HepG2 (cell line): ENCODE data around the gene MRPL42. TPM values are rescaled to one million over a fixed set of nuclear protein-coding genes. Genes with fewer than 3 reads are reported as not detected.
A peak's percentile ranks its signal among the peaks of the same experiment; 100 is the strongest.

Experiments used
- AFF4 ChIP-seq: sonication (generic); formaldehyde crosslinking; IDR thresholded peaks from 2 replicates; pipeline ENCODE4 v1.4.0; 2020; ENCODE audit warnings: missing genetic modification reagents
- AKAP8 ChIP-seq: sonication (generic); formaldehyde crosslinking; IDR thresholded peaks from 2 replicates; pipeline ENCODE4 v1.5.1; 2020; ENCODE audit warnings: mild to moderate bottlenecking, missing genetic modification reagents
- ATRX ChIP-seq: sonication (generic); formaldehyde crosslinking; IDR thresholded peaks from 2 replicates; pipeline ENCODE4 v1.4.0; 2020; ENCODE audit warnings: missing genetic modification reagents, borderline replicate concordance
- BHLHE40 ChIP-seq: IDR thresholded peaks from 2 replicates; pipeline ENCODE4 v1.6.1; 2011; ENCODE audit warnings: low read length, improper control_type of control experiment
- BRD4 ChIP-seq: sonication (generic); formaldehyde crosslinking; IDR thresholded peaks from 2 replicates; pipeline ENCODE4 v1.4.0; 2020; ENCODE audit warnings: missing genetic modification reagents
- FOSL2 ChIP-seq: sonication (generic); formaldehyde crosslinking; IDR thresholded peaks from 2 replicates; pipeline ENCODE4 v1.4.0; 2020; ENCODE audit warnings: missing genetic modification reagents
- GFI1 ChIP-seq: sonication (generic); formaldehyde crosslinking; IDR thresholded peaks from 2 replicates; pipeline ENCODE4 v1.5.0; 2020; ENCODE audit warnings: missing genetic modification reagents, mild to moderate bottlenecking, borderline replicate concordance
- JUNB ChIP-seq: sonication (generic); formaldehyde crosslinking; IDR thresholded peaks from 2 replicates; pipeline ENCODE4 v1.8.0; 2022; ENCODE audit warnings: missing genetic modification reagents, mild to moderate bottlenecking, borderline replicate concordance
- KAT8 ChIP-seq: IDR thresholded peaks from 2 replicates; pipeline ENCODE4 v1.6.1; 2016; ENCODE audit warnings: missing genetic modification reagents, missing compliant biosample characterization
- KDM5B ChIP-seq: sonication (generic); formaldehyde crosslinking; IDR thresholded peaks from 2 replicates; pipeline ENCODE4 v1.4.0; 2020; ENCODE audit warnings: missing genetic modification reagents, mild to moderate bottlenecking, borderline replicate concordance
- KDM6A ChIP-seq: IDR thresholded peaks from 2 replicates; pipeline ENCODE4 v1.6.1; 2016; ENCODE audit warnings: low read depth
- MEF2D ChIP-seq: sonication (generic); formaldehyde crosslinking; IDR thresholded peaks from 2 replicates; pipeline ENCODE4 v1.5.1; 2020; ENCODE audit warnings: mild to moderate bottlenecking, missing genetic modification reagents
- MLX ChIP-seq: IDR thresholded peaks from 2 replicates; pipeline ENCODE4 v1.6.1; 2016
- SAFB2 ChIP-seq: sonication (generic); formaldehyde crosslinking; IDR thresholded peaks from 2 replicates; pipeline ENCODE4 v1.5.1; 2020; ENCODE audit warnings: missing genetic modification reagents, low read depth, mild to moderate bottlenecking, borderline replicate concordance
- YY1 ChIP-seq: IDR thresholded peaks from 2 replicates; pipeline ENCODE4 v1.6.1; 2011; ENCODE audit warnings: low read length, low read depth, moderate library complexity, mild to moderate bottlenecking; ENCODE audit not compliant: insufficient read depth, insufficient replicate concordance
- ZBTB2 ChIP-seq: sonication (generic); formaldehyde crosslinking; IDR thresholded peaks from 2 replicates; pipeline ENCODE4 v1.8.0; 2022; ENCODE audit warnings: low read depth, missing genetic modification reagents
- ZNF24 ChIP-seq: fragments of 450-650 bp; IDR thresholded peaks from 2 replicates; pipeline ENCODE4 v1.6.1; 2017; ENCODE audit warnings: antibody characterized with exemption, mild to moderate bottlenecking
- ZNF251 ChIP-seq: sonication (generic); formaldehyde crosslinking; IDR thresholded peaks from 2 replicates; pipeline ENCODE4 v1.9.0; 2021; ENCODE audit warnings: mild to moderate bottlenecking, missing genetic modification reagents
- ZNF414 ChIP-seq: sonication (generic); formaldehyde crosslinking; IDR thresholded peaks from 2 replicates; pipeline ENCODE4 v1.5.0; 2020; ENCODE audit warnings: missing genetic modification reagents
- ZNF446 ChIP-seq: sonication (generic); formaldehyde crosslinking; IDR thresholded peaks from 2 replicates; pipeline ENCODE4 v1.5.0; 2020; ENCODE audit warnings: mild to moderate bottlenecking, missing genetic modification reagents
- ZNF501 ChIP-seq: sonication (generic); formaldehyde crosslinking; IDR thresholded peaks from 2 replicates; pipeline ENCODE4 v1.5.1; 2020; ENCODE audit warnings: mild to moderate bottlenecking, moderate library complexity, missing genetic modification reagents
- ZNF563 ChIP-seq: sonication (generic); formaldehyde crosslinking; IDR thresholded peaks from 2 replicates; pipeline ENCODE4 v1.8.0; 2022; ENCODE audit warnings: mild to moderate bottlenecking, moderate library complexity, missing genetic modification reagents
- ZNF7 ChIP-seq: IDR thresholded peaks from 2 replicates; pipeline ENCODE4 v1.6.1; 2016; ENCODE audit warnings: missing biosample characterization, missing genetic modification reagents
- ZNF740 ChIP-seq: sonication (generic); formaldehyde crosslinking; IDR thresholded peaks from 2 replicates; pipeline ENCODE4 v1.4.0; 2020; ENCODE audit warnings: missing genetic modification reagents
- ZSCAN21 ChIP-seq: sonication (generic); formaldehyde crosslinking; IDR thresholded peaks from 2 replicates; pipeline ENCODE4 v1.8.0; 2022; ENCODE audit warnings: mild to moderate bottlenecking, missing genetic modification reagents, moderate library complexity, borderline replicate concordance
- polyA plus RNA-seq, 8 experiments: library from polyadenylated mRNA; depleted of rRNA in 3 of 8; stranded (reverse) in 7 of 8; unstranded in 1 of 8; fragments of >200 nt; fragmentation: Illumina TruSeq in 4 of 8; extraction: Trizol in 4 of 8; gene quantifications; 2 replicates each; pipeline versions ENCODE4 v1.2.1 to v1.2.3, GENCODE V29; 2011 to 2016; ENCODE audit warnings: low read depth in 4 of 8, missing spikeins in 1 of 8, mixed read lengths in 1 of 8; ENCODE audit not compliant: insufficient read depth in 1 of 8
- total RNA-seq, 5 experiments: library from RNA; depleted of rRNA; stranded (reverse); fragments of >200 nt; fragmentation: Illumina TruSeq; extraction: Trizol; gene quantifications; 2 replicates each; pipeline ENCODE4 v1.2.3, GENCODE V29; 2016; ENCODE audit warnings: low read depth in 1 of 5

The MRPL42 gene
- total and polyA plus RNA-seq, 2 of the 13 experiments (the other 11 are each of a cell fraction or from before 2014, with no cell fraction given), result 93.3 to 148 TPM

- TF ChIP-seq AKAP8 (CRISPR knock-in tag) (no peak), SAFB2 (peak; percentile 39; the same call in 1 of the 2 replicates), MLX (CRISPR knock-in tag) (no peak), ZNF563 (0 out of 2 replicates have a peak, but pooled peaks have one; percentile 54), YY1 (peak; percentile 97), FOSL2 (peak; percentile 43; the same call in 1 of the 2 replicates), ATRX (CRISPR knock-in tag) (no peak), MEF2D (CRISPR knock-in tag) (no peak; the same call in none of the 2 replicates), KDM6A (CRISPR knock-in tag) (no peak), ZNF7 (CRISPR knock-in tag) (no peak), BHLHE40 (no peak), AFF4 (CRISPR knock-in tag) (no peak), ZNF414 (CRISPR knock-in tag) (peak; percentile 91), KAT8 (CRISPR knock-in tag) (peak; percentile 91), ZNF501 (CRISPR knock-in tag) (peak; percentile 97), GFI1 (CRISPR knock-in tag) (peak; percentile 78; the same call in 1 of the 2 replicates), ZSCAN21 (CRISPR knock-in tag) (peak; percentile 72; the same call in 1 of the 2 replicates), JUNB (CRISPR knock-in tag) (no peak), ZNF24 (peak; percentile 58; the same call in 1 of the 2 replicates), BRD4 (CRISPR knock-in tag) (peak; percentile 81; the same call in 1 of the 2 replicates), ZBTB2 (no peak), ZNF251 (CRISPR knock-in tag) (no peak), KDM5B (CRISPR knock-in tag) (peak; percentile 95), ZNF446 (CRISPR knock-in tag) (no peak), ZNF740 (CRISPR knock-in tag) (no peak)
Observed at GRCh38 chr12:93467351-93468007, at the start of gene MRPL42 (continued).
